Subcutaneous abdominal adipose tissue (tissue), 5 donors: ENCODE measurements around the gene CYP3A5.

Experiments
- H3K27ac ChIP-seq: one replicate; pipeline ENCODE4 v1.7.0; 2013; ENCODE audit warnings: low read depth, mild to moderate bottlenecking, inconsistent platforms, low read length, moderate library complexity
- H3K27me3 ChIP-seq, 5 donors: one replicate each; pipeline ENCODE4 v1.7.0; 2013; ENCODE audit warnings: low read length in 5 of 5, inconsistent platforms in 1 of 5; ENCODE audit not compliant: control insufficient read depth in 5 of 5, insufficient read depth in 4 of 5
- H3K36me3 ChIP-seq, 5 donors: one replicate each; pipeline ENCODE4 v1.7.0; 2013; ENCODE audit warnings: low read length in 5 of 5; ENCODE audit not compliant: control insufficient read depth in 5 of 5, insufficient read depth in 5 of 5
- H3K4me1 ChIP-seq, 5 donors: one replicate each; pipeline ENCODE4 v1.7.0; 2013; ENCODE audit warnings: low read length in 5 of 5, mild to moderate bottlenecking in 3 of 5, moderate library complexity in 1 of 5; ENCODE audit not compliant: control insufficient read depth in 5 of 5, insufficient read depth in 5 of 5
- H3K4me3 ChIP-seq, 5 donors: one replicate each; pipeline ENCODE4 v1.7.0; 2013; ENCODE audit warnings: low read length in 5 of 5, low read depth in 1 of 5
- H3K9ac ChIP-seq, 5 donors: one replicate each; pipeline ENCODE4 v1.7.0; 2013; ENCODE audit warnings: low read length in 5 of 5, mild to moderate bottlenecking in 4 of 5, moderate library complexity in 3 of 5
- H3K9me3 ChIP-seq, 5 donors: one replicate each; pipeline ENCODE4 v1.7.0; 2013; ENCODE audit warnings: low read length in 5 of 5; ENCODE audit not compliant: control insufficient read depth in 5 of 5
- donor health status: healthy.
- donor health status: healthy.
- donor health status: healthy.
- donor health status: healthy.
- donor health status: healthy.

The CYP3A5 gene

GRCh38 chr7:99628471-99629465, 51.0 kb downstream of the CYP3A5 start:
- no peaks in the 10 kb centered on the region for H3K27me3 ChIP-seq
- peaks cover 17 to 95% (median 80%) of the 10 kb centered on the region in 5 donors for H3K36me3 ChIP-seq
- H3K27ac ChIP-seq = no peak overlapping the region
- peaks cover 0 to 19% (median 8%) of the 10 kb centered on the region in 5 donors for H3K4me1 ChIP-seq
- H3K9ac ChIP-seq = peak overlapping the region in 1 of 5 donors; percentile 44
- no peaks in the 10 kb centered on the region for H3K9me3 ChIP-seq
- no peak overlapping the region for H3K4me3 ChIP-seq

- Histone ChIP-seq H3K27me3 (no peaks in the 10 kb centered on the region), H3K27ac (no peak overlapping the region), H3K9me3 (no peaks in the 10 kb centered on the region), H3K36me3 (peaks cover 17 to 98% (median 92%) of the 10 kb centered on the region in 5 donors), H3K4me3 (no peak overlapping the region), H3K4me1 (peaks cover 0 to 8% (median 3%) of the 10 kb centered on the region in 5 donors), H3K9ac (no peak overlapping the region)
These were observed 52.3 kb downstream of the CYP3A5 start for GRCh38 chr7:99627513-99627912.

DNA sequence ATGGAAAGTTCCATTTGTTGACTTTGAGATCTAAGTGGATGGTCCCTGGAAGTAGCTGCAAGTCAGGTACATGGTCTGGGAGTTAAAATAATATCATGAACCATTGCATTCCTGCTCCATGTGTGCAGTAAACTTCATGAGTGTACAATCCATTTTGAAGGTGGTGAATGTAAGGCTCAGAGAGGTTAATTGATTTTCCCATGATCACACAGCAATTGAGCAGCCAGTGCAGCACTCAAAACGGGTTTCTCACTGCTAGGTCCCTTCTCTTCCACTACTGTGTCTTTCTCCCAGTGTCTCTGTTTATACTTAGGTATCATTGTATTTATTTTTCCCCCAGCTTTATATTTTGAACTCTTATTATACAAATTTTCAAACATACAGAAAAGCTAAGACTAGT, 53.1 kb downstream of the CYP3A5 start:
- Histone ChIP-seq H3K27me3 (no peaks in the 10 kb centered on the region), H3K4me3 (no peak overlapping the region), H3K4me1 (peaks cover 0 to 6% (median under 1%) of the 10 kb centered on the region in 5 donors), H3K36me3 (peaks cover 18 to 100% (median 97%) of the 10 kb centered on the region in 5 donors), H3K9me3 (no peaks in the 10 kb centered on the region), H3K9ac (peak overlapping the region in 1 of 5 donors; percentile 22), H3K27ac (no peak overlapping the region)

GRCh38 chr7:99625961-99626360, 53.8 kb downstream of the CYP3A5 start:
- Histone ChIP-seq H3K9ac (peak overlapping the region in 1 of 5 donors; percentile 22), H3K27me3 (no peaks in the 10 kb centered on the region), H3K9me3 (no peaks in the 10 kb centered on the region)

DNA sequence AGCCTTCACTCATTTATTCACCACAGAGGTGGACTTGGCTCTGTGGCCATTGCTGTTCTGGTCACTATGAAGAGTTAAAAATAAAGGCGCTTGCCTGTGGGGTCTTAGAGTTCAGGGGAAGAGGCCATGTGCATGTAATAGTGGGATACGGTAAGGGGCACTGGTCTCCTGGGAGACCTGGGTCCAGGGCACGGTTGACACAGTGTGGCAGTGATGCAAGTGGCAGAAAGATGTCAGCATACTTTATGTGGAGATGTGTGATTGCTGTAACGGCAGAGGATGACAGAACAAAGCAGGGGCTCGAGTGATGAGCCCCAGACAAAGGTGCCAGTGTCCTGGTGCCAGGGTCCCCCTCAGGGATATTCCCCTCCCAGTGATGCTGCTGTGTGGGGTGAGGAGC, 54.5 kb downstream of the CYP3A5 start:
- Histone ChIP-seq H3K27ac (no peak overlapping the region), H3K36me3 (peaks cover 20 to 100% (median 99%) of the 10 kb centered on the region in 5 donors), H3K9ac (no peak overlapping the region), H3K4me1 (peaks cover 0 to 6% (median 0%) of the 10 kb centered on the region in 5 donors), H3K27me3 (no peaks in the 10 kb centered on the region), H3K9me3 (no peaks in the 10 kb centered on the region), H3K4me3 (no peak overlapping the region)

More at GRCh38 chr7:99625961-99626360, 53.8 kb downstream of the CYP3A5 start:
- H3K4me1 ChIP-seq = peaks cover 0 to 6% (median 0%) of the 10 kb centered on the region in 5 donors
- H3K27ac ChIP-seq = no peak overlapping the region
- no peak overlapping the region for H3K4me3 ChIP-seq
- H3K36me3 ChIP-seq = peaks cover 20 to 100% (median 98%) of the 10 kb centered on the region in 5 donors

DNA sequence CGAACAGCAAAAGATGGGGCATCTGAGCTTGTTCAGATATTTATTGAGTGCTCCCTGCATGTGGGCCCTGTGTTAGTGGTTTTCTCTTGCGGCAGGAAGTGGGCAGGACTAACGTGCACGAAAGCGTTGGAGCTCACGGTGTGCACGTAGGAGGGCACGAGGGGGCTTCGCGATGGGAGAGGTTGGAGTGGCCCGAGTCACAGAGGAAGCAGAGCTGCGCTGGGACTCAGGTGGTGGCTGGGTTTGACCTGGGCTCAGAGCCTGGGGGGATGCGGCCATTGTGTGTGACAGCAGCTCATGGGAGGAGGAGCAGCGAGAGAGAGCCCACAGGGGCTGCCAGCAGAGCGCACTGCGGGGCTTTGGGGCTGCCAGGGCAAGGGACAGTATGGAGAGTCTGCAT, 55.3 kb downstream of the CYP3A5 start:
- H3K9me3 ChIP-seq = no peaks in the 10 kb centered on the region
- peaks cover 20 to 100% (median 99%) of the 10 kb centered on the region in 5 donors for H3K36me3 ChIP-seq
- peaks cover 0 to 6% (median 0%) of the 10 kb centered on the region in 5 donors for H3K4me1 ChIP-seq
- no peak overlapping the region for H3K4me3 ChIP-seq
- H3K27me3 ChIP-seq = no peaks in the 10 kb centered on the region
- no peak overlapping the region for H3K27ac ChIP-seq
- H3K9ac ChIP-seq = no peak overlapping the region

DNA sequence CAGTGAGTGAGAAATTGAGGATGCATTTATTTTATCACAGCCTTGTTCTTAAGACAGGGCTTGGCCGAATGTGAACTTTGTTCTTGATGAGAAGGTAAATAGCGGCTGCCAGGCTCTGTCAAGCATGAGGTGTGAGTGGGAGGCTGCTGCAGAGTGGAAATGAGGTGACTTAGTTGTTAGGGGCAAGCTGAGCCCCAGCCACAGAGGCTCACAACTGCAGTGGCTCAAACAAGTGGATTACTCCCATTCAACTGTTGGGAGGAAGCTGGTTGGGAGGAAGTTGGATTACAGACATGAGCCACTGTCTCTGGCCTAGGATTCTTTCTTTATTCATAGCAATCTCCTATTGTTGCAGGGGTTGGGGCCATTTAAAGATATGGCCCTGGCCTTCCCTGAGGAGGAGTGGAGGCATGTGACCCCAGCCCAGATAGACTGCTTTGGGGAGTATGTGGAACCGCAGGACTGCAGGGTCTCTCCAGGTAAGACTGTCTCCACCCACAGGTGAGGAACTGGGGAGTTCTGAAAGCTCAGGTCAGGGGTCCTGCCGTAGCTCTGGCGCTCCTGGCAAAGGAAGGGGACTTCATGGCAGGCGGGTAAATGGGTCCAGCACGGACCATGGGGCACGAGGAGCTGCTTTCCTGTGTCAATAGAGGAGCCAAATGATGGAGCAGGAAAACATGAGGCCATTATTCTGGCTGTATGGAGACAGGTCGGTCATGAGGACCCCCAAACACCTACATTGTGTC, 55.9 kb downstream of the CYP3A5 start:
- Histone ChIP-seq H3K9me3 (no peaks in the 10 kb centered on the region), H3K4me1 (peaks cover 0 to 6% (median 0%) of the 10 kb centered on the region in 5 donors), H3K36me3 (peaks cover 25 to 100% (median 96%) of the 10 kb centered on the region in 5 donors), H3K27ac (no peak overlapping the region), H3K27me3 (no peaks in the 10 kb centered on the region), H3K4me3 (no peak overlapping the region), H3K9ac (peak overlapping the region in 1 of 5 donors; percentile 31)

DNA sequence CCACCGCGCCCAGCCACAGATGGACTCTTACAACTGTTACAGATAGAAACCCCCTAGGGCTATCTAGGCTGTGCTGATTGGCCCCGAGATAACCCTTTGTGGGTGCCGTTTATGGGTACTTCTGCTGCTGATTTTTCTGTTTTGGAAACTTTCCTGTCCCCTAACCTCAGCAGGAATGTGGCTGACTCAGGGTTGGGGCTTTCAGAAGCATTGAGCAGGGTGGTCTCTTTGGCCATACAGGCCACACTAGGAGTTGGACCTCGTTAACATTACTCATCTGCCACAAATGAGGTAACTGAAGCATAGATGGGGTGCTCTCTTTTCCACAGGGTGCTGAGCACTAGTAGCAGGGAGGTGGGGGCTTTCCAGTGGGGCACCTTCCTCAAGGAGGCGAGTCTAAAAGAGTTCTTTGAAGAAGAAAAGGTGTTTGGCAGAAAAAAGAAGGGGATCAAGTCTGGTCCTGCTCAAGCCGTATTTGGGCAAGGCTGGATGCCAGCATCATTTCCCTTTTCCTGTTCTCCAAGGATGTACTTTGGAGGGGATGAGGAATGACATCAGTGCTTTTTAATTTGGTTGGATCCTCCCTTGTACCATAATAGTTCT, 56.6 kb downstream of the CYP3A5 start:
- Histone ChIP-seq H3K4me1 (peaks cover 0 to 6% (median 0%) of the 10 kb centered on the region in 5 donors), H3K4me3 (no peak overlapping the region), H3K27ac (no peak overlapping the region), H3K36me3 (peaks cover 25 to 97% (median 94%) of the 10 kb centered on the region in 5 donors), H3K9me3 (no peaks in the 10 kb centered on the region), H3K27me3 (no peaks in the 10 kb centered on the region), H3K9ac (peak overlapping the region in 2 of 5 donors; percentile 31 to 39)

- Histone ChIP-seq H3K9ac (no peak overlapping the region), H3K27ac (no peak overlapping the region), H3K4me3 (no peak overlapping the region), H3K4me1 (peaks cover 0 to 10% (median 6%) of the 10 kb centered on the region in 5 donors), H3K27me3 (no peaks in the 10 kb centered on the region), H3K36me3 (peaks cover 24 to 91% (median 90%) of the 10 kb centered on the region in 5 donors), H3K9me3 (no peaks in the 10 kb centered on the region)
These were observed 57.2 kb downstream of the CYP3A5 start for GRCh38 chr7:99622596-99622995.
